Measurements from ENCODE around the gene ARCN1. TPM values are rescaled to one million over a fixed set of nuclear protein-coding genes. Genes with fewer than 3 reads are reported as not detected.

Gene ARCN1
- total RNA-seq, 1 experiment from 2014 or later: 122 TPM

- H3K4me3 ChIP-seq (ENCODE audit: low read length): no peak overlapping the region
- H4K20me1 ChIP-seq (ENCODE audit: low read length): no peaks in the 10 kb centered on the region
- H3K9me2 ChIP-seq (replicated peaks; ENCODE audit: low read length): no peaks in the 10 kb centered on the region
- no peak for DNase-seq
- TF ChIP-seq EZH2 (IDR thresholded peaks at IDR 0.05; ENCODE audit: low read length, unreplicated experiment): no peak
- no peak for TF ChIP-seq CTCF (conservative IDR thresholded peaks at IDR 0.05; ENCODE audit: low read depth, low read length)
- TF ChIP-seq EZH2phosphoT487 (IDR thresholded peaks at IDR 0.05; ENCODE audit: borderline replicate concordance, low read length): no peak
- H3K4me2 ChIP-seq (ENCODE audit: low read length): no peak overlapping the region
- H3F3A ChIP-seq (ENCODE audit: low read length, unreplicated experiment): no peaks in the 10 kb centered on the region
- no peak for ATAC-seq
- POLR2A ChIA-PET (ENCODE audit: unreplicated experiment): no interaction called here
- no peak overlapping the region for H2AFZ ChIP-seq (ENCODE audit: low read length)
- intact Hi-C loops (cut with micrococcal nuclease): no loop called here
- H3K36me3 ChIP-seq (ENCODE audit: low read depth, low read length): no peaks in the 10 kb centered on the region
- CTCF ChIA-PET: no interaction called here
- no peak overlapping the region for H3K27ac ChIP-seq (ENCODE audit: low read length)
- no peaks in the 10 kb centered on the region for H3K9me3 ChIP-seq (ENCODE audit: low read length)
- H3K79me2 ChIP-seq (ENCODE audit: low read length): no peaks in the 10 kb centered on the region
- no TSS peak for BruUV-seq (replicated peaks)
- H3K4me1 ChIP-seq (ENCODE audit: insufficient read depth, low read length): peaks cover 27% of the 10 kb centered on the region
- H3K9ac ChIP-seq (ENCODE audit: low read length): no peak overlapping the region
- H3K27me3 ChIP-seq (ENCODE audit: low read length): no peaks in the 10 kb centered on the region
These were observed 43.8 kb downstream of the ARCN1 start for GRCh38 chr11:118615976-118616371.

GRCh38 chr11:118618115-118618990 lies 46.1 kb downstream of the ARCN1 start:
- BruUV-seq (replicated peaks): no TSS peak
- H3K9me2 ChIP-seq (replicated peaks; ENCODE audit: low read length): no peaks in the 10 kb centered on the region
- H3K36me3 ChIP-seq (ENCODE audit: low read depth, low read length): no peaks in the 10 kb centered on the region
- no peak overlapping the region for H2AFZ ChIP-seq (ENCODE audit: low read length)
- H3F3A ChIP-seq (ENCODE audit: low read length, unreplicated experiment): no peaks in the 10 kb centered on the region
- no peaks in the 10 kb centered on the region for H3K9me3 ChIP-seq (ENCODE audit: low read length)
- no peak overlapping the region for H3K27ac ChIP-seq (ENCODE audit: low read length)
- ATAC-seq (no peak), DNase-seq (peak; percentile 36)
- TF ChIP-seq EZH2 (IDR thresholded peaks at IDR 0.05; ENCODE audit: low read length, unreplicated experiment) (no peak), CTCF (conservative IDR thresholded peaks at IDR 0.05; ENCODE audit: low read depth, low read length) (no peak), EZH2phosphoT487 (IDR thresholded peaks at IDR 0.05; ENCODE audit: borderline replicate concordance, low read length) (no peak)
- ChIA-PET CTCF (no interaction called here), POLR2A (ENCODE audit: unreplicated experiment) (interaction anchor here (0.6 kb wide), 1 partner anchor 16 kb away, joined by 3 read pairs; no protein-coding TSS in a partner anchor)
- H3K27me3 ChIP-seq (ENCODE audit: low read length): no peaks in the 10 kb centered on the region
- H3K4me1 ChIP-seq (ENCODE audit: insufficient read depth, low read length): peaks cover 47% of the 10 kb centered on the region
- H3K4me3 ChIP-seq (ENCODE audit: low read length): no peak overlapping the region
- peak overlapping the region; percentile 41 for H3K4me2 ChIP-seq (ENCODE audit: low read length)
- H3K9ac ChIP-seq (ENCODE audit: low read length): no peak overlapping the region
- intact Hi-C loops (cut with micrococcal nuclease): no loop called here
- no peaks in the 10 kb centered on the region for H4K20me1 ChIP-seq (ENCODE audit: low read length)
- peaks cover 8% of the 10 kb centered on the region for H3K79me2 ChIP-seq (ENCODE audit: low read length)

- Histone ChIP-seq H4K20me1 (ENCODE audit: low read length) (no peaks in the 10 kb centered on the region), H3K27me3 (ENCODE audit: low read length) (no peaks in the 10 kb centered on the region), H3K9me2 (replicated peaks; ENCODE audit: low read length) (no peaks in the 10 kb centered on the region), H3K9me3 (ENCODE audit: low read length) (no peaks in the 10 kb centered on the region), H3K4me3 (ENCODE audit: low read length) (no peak overlapping the region), H3K4me2 (ENCODE audit: low read length) (peak overlapping the region; percentile 41), H3K27ac (ENCODE audit: low read length) (peak overlapping the region; percentile 24; the same call in 1 of the 2 replicates), H3K79me2 (ENCODE audit: low read length) (peaks cover 9% of the 10 kb centered on the region), H3K4me1 (ENCODE audit: insufficient read depth, low read length) (peaks cover 50% of the 10 kb centered on the region), H2AFZ (ENCODE audit: low read length) (peak overlapping the region; percentile 3; the same call in 1 of the 2 replicates), H3K9ac (ENCODE audit: low read length) (no peak overlapping the region), H3K36me3 (ENCODE audit: low read depth, low read length) (no peaks in the 10 kb centered on the region), H3F3A (ENCODE audit: low read length, unreplicated experiment) (no peaks in the 10 kb centered on the region)
- no peak for ATAC-seq
- BruUV-seq (replicated peaks): no TSS peak
- ChIA-PET CTCF (interaction anchor here (1.4 kb wide), 1 partner anchor 12 kb away, joined by 4 read pairs; the partner anchor contains the start of gene PHLDB1), POLR2A (ENCODE audit: unreplicated experiment) (interaction anchor here (0.6 kb wide), 2 partner anchors 11 to 16 kb away, joined by 3 read pairs; no protein-coding TSS in a partner anchor)
- TF ChIP-seq CTCF (conservative IDR thresholded peaks at IDR 0.05; ENCODE audit: low read depth, low read length) (no peak), EZH2 (IDR thresholded peaks at IDR 0.05; ENCODE audit: low read length, unreplicated experiment) (no peak), EZH2phosphoT487 (IDR thresholded peaks at IDR 0.05; ENCODE audit: borderline replicate concordance, low read length) (no peak)
- intact Hi-C loops (cut with micrococcal nuclease): no loop called here
- no peak for DNase-seq
These were observed 46.8 kb downstream of the ARCN1 start for GRCh38 chr11:118618991-118619375.
